Stimulated activated CD4-positive, alpha-beta T cell treated with anti-CD3 and anti-CD28 coated beads, Interleukin-12 subunit alpha, Interleukin-12 subunit beta, amount 100 ng/mL, for 4 hours (primary cell): ENCODE results near the gene ACTR3.
A peak's percentile ranks its signal among the peaks of the same experiment; 100 is the strongest.
"Not testable (repeated sequence)": the region's sequence is repeated elsewhere in the genome, so short reads cannot be mapped to it uniquely, and the experiment has no call there.

Experiments used
- DNase-seq: peaks from one replicate; pipeline ENCODE4 v3.0.0-alpha.2; 2020

The ACTR3 gene

GRCh38 chr2:113906647-113907046, 16.8 kb downstream of the ACTR3 start:
- no peak for DNase-seq

- no peak for DNase-seq
Observed at GRCh38 chr2:113907297-113907696, 17.4 kb downstream of the ACTR3 start.

GRCh38 chr2:113910110-113910717, 20.3 kb downstream of the ACTR3 start:
- peak; percentile 51 for DNase-seq

DNA sequence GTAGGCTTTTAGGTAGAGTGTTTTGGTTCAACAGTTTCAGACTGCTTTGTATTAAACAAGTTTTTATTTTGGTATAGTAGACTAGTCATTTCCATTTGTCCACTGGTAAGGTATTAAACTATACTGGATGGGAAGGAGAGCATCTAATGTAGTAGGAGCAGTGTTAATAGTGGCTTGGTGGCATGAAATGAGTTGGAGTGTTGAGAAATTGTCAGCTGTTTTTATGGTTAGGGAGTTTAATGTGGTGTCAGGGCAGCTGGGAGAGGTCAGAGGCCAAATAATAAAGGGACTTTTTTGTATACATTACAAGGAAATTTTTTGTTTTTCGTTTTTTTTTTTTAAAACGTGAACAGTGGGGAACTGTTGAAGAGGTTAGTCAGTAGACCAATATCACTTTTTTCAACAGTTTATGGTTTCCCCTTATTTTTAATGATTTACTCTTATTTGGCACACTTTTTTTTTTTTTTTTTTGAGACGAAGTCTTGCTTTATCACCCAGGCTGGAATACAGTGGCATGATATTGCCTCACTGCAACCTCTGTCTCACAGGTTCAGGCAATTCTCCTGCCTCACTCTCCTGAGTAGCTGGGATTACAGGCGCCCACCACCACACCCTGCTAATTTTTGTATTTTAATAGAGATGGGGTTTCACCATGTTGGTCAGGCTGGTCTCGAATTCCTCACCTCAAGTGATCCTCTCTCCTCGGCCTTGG, 21.2 kb downstream of the ACTR3 start:
- no peak for DNase-seq

- no peak for DNase-seq
Observed at GRCh38 chr2:113915082-113915819, 25.4 kb downstream of the ACTR3 start.

DNA sequence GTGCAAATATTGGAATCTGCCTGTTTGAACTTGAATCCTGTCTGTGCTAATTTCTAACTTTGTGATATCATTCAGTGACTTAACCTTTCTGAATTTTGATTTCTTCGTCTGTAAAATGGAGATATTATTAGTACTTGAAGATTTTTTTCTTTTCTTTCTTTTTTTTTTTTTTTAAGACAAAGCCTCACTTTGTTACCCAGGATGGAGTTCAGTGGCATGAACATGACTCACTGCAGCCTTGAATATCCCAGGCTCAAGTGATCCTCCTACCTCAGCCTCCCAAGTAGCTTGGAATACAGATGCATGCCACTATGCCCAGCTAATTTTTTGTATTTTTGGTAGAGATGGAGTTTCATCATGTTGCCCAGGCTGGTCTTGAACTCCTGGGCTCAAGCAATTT, 28.3 kb downstream of the ACTR3 start:
- no peak for DNase-seq

DNA sequence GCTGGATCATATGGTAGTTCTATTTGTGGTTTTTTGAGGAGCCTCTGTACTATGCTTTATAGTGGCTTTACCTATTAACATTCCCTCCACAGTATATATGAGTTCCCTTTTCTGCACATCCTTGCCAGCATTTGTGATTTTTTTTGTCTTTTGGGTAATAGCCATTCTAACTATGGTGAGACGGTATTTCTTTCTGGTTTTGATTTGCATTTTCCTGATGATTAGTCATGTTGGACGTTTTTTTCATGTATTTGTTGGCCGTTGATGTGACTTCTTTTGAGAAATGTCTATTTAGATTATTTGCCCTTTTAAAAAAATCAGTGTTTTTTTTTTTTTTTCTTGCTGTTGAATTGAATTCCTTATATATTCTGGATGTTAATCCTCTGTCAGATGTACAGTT, 31.1 kb downstream of the ACTR3 start:
- DNase-seq, result no peak

DNA sequence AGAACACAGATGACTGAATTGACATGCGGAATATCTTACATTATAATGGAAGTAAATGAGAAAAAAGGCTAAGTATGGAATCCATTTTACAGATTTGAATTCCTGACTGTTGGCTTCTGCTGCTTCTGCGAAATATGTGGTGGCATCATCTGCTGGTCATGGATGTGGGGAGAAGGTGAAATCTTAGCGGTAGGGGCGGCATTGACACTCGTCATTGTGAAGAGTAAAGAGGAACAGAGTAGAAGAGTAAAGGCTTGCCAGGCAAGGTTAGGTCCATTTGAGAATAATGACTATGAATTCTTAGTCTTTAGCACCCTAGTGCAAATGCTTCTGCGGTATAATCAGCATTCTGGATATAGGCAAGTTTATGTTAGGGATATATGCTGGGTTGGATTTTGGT, 32.4 kb downstream of the ACTR3 start:
- no peak for DNase-seq

GRCh38 chr2:113922784-113923183, 32.9 kb downstream of the ACTR3 start:
- DNase-seq, result no peak

- DNase-seq, result no peak
Observed at GRCh38 chr2:113925884-113926283, 36.0 kb downstream of the ACTR3 start.

- no peak for DNase-seq
Observed at GRCh38 chr2:113926314-113926713, 36.4 kb downstream of the ACTR3 start.

DNA sequence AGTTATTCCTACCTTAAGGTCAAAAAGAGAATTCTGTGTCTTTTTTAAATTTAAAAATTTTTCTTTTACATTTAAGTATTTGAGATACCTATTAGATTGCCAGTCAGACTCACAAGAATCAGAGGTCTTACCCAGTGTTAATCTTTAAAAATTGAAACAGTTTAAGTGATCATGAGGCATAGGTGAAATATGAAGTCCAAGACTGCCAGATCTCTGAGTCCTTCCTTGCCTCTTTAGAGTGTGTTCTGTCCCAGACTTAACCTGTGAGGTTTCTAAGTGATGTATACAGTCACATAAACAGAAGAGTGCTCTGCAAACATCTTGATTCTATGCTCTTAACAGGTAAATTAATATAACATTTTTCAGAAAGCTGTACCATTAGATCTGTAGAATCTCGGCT, 40.6 kb downstream of the ACTR3 start:
- DNase-seq, result no peak

DNA sequence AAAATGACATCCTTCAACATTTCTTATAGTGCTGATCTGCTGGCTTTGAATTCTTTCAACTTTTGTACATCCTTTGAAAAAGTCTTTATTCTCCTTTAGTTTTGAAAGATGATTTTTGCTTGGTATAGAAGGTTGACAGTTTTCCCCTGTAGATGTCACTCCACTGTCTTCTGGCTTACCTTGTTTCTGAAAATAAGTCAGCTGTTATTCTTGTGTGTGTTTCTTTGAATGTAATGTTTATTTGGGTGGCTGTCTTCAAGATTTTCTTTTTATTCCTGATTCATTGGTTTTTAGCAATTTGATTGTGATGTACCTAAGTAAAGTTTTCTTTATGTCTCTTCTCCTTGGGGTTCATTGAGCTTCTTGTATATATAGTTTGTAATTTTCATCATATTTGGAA, 47.6 kb downstream of the ACTR3 start:
- no peak for DNase-seq

- DNase-seq, result no peak
Observed at GRCh38 chr2:113940891-113941290, 51.0 kb downstream of the ACTR3 start.

- not testable (repeated sequence) for DNase-seq
Observed at GRCh38 chr2:113945784-113946183, 55.9 kb downstream of the ACTR3 start.

GRCh38 chr2:113950906-113951305, 61.0 kb downstream of the ACTR3 start:
- not testable (repeated sequence) for DNase-seq

GRCh38 chr2:113961000-113961399, 71.1 kb downstream of the ACTR3 start:
- DNase-seq, result no peak

GRCh38 chr2:113962692-113963480, 73.0 kb downstream of the ACTR3 start:
- no peak for DNase-seq

GRCh38 chr2:113963965-113964364, 74.1 kb downstream of the ACTR3 start:
- DNase-seq, result no peak

GRCh38 chr2:113964436-113964835, 74.5 kb downstream of the ACTR3 start:
- DNase-seq, result no peak

GRCh38 chr2:113965228-113965627, 75.3 kb downstream of the ACTR3 start:
- no peak for DNase-seq

DNA sequence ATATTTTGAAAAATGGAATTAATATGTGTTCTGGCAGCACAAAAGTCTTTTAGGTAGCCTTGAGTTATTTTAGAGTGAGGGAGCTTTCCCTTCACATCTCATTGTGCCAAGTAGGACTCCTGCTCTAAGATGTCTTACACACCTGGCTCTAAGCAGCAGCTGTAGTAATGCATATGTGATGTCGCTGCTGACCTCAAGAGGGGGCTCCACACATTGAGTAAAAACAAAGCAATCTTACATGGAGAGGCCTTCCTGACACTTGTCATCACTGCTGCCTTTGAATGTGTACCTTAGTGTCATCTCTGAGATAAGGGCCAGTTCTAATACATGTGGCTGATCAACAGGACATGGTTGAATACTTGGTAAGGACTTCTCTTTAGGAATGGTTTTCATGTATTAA, 75.8 kb downstream of the ACTR3 start:
- DNase-seq, result no peak

DNA sequence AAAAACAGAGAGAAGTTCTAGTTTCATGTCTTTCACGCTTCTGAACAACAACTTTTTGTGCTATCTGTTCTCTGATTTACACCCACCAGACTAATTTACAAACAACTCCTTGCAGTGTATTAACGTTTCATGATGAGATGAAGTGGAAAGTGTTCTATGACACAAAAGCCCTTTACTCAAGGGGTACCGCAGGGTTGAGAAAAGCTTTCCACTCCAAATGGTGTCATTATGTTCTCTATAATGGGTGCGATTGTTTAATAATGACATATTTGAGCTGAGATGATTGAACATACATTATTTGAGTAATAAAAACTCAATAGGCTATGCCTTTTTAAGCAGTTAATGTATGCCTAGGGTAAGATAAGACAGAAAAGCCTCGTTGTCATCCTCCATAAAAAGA, 76.3 kb downstream of the ACTR3 start:
- no peak for DNase-seq
